Measurements from ENCODE around the gene SYT14.
"Not testable (repeated sequence)": the region's sequence is repeated elsewhere in the genome, so short reads cannot be mapped to it uniquely, and the experiment has no call there.

SYT14 gene

DNA sequence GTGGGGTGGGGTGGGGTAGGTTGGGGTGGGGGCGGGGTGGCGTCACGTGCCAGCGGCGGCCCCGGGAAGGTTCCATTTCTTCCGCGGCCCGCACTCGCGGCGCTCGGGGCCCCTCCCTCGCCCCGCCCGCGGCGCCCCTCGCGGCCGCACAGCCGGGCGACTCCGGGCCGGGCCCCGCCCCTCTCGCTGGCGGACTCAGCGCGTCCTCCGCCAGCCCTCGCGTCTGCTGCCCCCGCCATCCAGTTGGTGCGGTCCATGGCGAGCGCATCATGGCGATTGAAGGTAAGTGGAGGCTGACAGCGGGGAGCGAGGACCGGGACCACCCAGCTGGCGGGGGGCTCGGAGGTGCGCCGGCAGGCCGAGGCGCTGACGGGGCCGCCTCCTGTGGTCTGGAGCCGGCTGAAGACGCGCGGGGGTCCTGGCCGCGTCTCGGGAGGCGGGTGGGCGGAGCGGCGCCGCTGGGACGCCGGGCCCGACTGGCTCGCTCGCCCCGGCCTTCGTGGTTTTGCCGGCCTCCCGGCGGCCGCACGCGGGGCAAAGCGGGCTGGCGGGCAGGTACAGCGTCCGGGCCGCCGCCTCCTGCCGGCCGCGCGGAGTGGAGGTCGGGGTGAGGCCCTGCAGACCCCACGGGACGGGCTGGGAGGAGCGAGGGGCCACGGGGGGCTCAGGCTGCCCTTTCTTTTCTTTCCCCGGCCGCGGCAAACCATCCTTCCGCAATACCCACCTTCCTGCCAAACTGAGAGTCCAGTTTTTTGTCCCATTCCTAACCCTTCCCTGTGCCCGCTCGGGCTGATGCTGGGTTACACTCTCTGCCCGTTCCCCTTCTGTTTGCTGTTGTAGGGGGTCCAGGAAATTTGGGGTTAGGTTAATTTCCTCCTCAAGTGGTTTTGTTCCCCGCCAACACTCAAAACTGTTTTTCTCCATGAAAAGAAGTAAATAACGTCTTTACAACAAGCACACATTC lies at the start of gene SYT14:
Gene SYT14 (plus strand): TSS at position 222 of the 964 bp plus-strand sequence. CDS start 48 bp downstream, at position 270.
- peak; percentile 55 for DNase-seq

DNA sequence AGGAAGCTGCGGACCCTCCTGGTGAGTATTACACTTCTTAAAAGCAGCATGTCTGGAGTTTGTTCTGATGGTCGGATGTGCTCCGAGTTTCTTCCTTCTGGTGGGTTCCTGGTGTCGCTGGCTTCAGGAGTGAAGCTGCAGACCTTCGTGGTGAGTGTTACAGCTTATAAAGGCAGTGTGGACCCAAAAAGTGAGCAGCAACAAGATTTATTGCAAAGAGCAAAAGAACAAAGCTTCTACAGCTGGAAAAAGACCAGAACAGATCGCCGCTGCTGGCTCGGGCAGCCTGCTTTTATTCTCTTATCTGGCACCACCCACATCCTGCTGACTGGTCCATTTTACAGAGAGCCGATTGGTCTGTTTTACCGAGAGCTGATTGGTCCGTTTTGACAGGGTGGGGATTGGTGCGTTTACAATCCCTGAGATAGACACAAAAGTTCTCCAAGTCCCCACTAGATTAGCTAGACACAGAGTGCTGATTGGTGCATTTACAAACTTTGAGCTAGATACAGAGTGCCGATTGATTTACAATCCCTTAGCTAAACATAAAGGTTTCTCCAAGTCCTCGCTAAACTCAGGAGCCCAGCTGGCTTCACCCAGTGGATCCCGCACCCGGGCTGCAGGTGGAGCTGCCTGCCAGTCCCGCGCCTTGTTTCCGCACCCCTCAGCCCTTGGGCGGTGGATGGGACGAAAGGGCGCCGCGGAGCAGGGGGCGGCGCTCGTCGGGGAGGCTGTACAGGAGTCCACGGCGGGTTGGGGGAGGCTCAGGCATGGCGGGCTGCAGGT lies 49.5 kb upstream of the SYT14 start:
- DNase-seq: not testable (repeated sequence)

DNA sequence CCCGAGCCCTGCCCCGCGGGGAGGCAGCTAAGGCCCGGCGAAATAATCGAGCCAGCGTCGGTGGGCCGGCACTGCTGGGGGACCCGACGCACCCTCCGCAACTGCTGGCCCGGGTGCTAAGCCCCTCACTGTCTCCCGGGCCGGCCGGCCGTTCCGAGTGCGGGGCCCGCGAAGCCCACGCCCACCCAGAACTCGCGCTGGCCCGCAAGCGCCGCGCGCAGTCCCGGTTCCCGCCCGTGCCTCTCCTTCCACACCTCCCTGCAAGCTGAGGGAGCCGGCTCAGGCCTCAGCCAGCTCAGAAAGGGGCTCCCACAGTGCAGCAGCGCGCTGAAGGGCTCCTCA lies 49.0 kb upstream of the SYT14 start:
- DNase-seq: no peak

DNA sequence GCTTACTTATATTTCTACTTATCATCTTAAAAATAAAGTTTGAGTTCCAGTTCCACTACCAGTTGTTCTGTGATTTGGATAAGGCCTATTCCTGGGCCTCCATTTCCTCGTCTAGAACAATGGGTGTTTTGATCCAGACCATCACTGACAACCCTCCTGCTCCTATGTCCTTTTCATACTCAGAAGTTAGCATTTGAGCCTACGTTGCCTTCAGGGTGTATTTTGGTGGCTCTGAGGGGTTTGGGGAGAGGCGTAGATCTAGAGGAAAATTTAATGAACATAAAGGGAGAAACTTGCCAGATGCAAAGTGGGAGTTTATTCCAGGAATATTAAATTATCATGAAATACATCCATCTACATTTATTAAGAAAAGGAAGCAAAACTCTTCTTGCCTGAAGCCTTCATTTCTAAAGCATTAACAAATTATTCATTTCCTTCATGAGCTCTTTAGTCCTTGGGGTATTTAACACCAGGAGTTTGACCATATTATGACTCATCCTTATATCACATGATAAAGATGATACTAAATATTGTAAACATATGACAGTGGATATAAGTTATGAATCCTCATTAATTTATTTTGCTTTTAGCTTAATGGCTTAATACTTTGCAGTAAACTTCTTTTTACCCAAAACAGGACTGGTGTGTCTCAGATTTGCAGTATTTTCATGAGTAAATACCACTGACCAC lies 47.2 kb upstream of the SYT14 start:
- no peak for DNase-seq

DNA sequence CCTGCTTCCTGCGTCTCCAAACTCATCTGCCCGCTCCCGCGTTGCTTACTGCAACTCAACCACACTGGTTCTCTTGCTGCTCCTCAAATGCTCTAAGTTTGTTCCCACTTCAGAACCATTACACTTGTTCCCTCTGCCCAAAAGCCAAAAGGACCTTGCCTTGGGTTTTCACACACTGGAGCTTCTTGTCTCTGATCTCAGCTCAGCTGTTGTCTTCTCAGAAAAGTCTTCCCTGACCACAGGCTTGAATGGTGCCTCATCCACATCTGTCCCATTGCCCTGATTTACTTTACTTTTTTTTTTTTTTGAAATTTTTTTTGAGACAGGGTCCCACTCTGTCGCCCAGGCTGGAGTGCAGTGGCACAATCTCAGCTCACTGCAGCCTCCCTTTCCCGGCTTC lies 44.3 kb upstream of the SYT14 start:
- DNase-seq: no peak

- no peak for DNase-seq
Observed at GRCh38 chr1:209895709-209896108, 42.3 kb upstream of the SYT14 start.

DNA sequence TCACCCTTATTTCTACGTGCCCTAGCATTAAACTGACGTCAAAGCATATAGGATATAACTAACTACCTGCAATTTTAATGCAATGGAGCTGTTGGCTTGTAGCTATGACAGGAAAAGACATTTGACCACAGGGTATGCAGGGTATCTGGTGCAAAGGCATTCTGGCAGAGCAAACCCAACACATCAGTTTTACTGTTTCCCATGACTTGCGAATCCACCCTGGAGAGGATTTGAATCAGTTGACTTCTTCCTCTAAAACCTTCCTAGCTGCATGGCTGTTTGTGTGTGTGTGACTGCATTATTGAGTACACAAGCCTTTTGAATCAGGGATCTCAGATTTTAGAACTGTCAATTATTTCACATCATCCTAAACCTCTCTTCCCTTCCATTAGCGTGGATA lies 41.7 kb upstream of the SYT14 start:
- no peak for DNase-seq

DNA sequence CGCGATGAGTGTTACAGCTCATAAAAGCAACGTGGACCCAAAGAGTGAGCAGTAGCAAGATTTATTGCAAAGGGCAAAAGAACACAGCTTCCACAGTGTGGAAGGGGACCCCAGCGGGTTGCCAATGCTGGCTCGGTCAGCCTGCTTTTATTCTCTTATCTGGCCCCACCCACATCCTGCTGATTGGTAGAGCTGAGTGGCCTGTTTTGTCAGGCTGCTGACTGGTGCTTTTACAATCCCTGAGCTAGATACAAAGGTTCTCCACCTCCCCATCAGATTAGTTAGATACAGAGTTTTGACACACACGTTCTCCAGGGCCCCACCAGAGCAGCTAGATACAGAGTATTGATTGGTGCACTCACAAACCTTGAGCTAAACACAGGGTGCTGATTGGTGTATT lies 39.7 kb upstream of the SYT14 start:
- DNase-seq: not testable (repeated sequence)

GRCh38 chr1:209898851-209899250 lies 39.2 kb upstream of the SYT14 start:
- DNase-seq: not testable (repeated sequence)

DNA sequence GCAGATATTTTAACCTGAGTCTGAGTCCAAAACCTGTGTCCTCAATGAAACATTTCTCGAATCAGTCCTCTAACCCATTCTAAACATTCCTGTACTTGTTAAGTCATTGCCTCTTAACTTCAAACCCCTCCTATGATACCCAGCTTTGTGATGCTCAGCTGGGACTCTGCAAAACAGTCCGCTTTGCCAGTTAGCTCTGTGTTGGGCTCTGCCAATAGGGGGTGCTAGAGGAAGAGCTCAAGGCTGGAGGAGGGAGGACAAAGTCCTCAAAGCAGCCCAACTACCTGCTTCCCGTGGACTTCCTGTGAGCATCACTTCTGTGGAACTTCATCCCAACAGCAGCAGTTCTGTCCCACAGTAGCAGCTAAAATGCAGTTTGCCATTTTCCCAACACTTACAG lies 38.1 kb upstream of the SYT14 start:
- no peak for DNase-seq

DNA sequence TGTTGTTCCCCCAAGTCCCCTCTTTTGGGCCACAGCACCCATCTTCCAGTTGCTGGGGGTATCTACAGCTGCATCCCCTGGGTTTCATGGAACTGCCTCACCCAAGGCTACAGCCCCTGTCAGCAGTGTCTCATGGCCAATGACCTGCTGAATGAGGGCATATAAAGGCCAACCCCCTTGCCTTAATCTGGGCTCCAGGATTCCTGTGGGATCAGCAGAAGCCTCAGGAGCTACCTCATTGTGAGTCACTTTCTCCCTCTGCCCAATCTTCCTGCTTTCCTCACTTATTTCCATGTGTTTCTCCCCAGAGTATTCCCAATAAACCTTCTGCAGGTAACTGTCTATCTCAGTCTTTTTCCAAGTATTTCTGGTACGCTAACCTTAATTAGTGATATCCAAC lies 37.3 kb upstream of the SYT14 start:
- no peak for DNase-seq

GRCh38 chr1:209901211-209901610 lies 36.8 kb upstream of the SYT14 start:
- no peak for DNase-seq

GRCh38 chr1:209904774-209905173 lies 33.2 kb upstream of the SYT14 start:
- DNase-seq: not testable (repeated sequence)

GRCh38 chr1:209911746-209912145 lies 26.3 kb upstream of the SYT14 start:
- no peak for DNase-seq

GRCh38 chr1:209912306-209912705 lies 25.7 kb upstream of the SYT14 start:
- DNase-seq: no peak

DNA sequence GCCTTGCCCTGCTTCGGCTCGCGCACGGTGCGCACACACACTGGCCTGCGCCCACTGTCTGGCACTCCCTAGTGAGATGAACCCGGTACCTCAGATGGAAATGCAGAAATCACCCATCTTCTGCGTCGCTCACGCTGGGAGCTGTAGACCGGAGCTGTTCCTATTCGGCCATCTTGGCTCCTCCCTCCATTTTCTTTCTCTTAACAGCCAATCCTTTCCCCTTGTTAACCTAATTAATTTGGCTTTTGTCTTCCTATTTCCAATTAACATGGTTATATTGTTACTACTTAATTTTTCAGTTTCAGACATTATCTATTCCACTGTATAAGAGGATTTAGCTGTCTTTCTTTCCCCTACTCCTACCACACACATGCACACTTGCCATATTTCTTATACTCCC lies 18.4 kb upstream of the SYT14 start:
- DNase-seq: not testable (repeated sequence)

DNA sequence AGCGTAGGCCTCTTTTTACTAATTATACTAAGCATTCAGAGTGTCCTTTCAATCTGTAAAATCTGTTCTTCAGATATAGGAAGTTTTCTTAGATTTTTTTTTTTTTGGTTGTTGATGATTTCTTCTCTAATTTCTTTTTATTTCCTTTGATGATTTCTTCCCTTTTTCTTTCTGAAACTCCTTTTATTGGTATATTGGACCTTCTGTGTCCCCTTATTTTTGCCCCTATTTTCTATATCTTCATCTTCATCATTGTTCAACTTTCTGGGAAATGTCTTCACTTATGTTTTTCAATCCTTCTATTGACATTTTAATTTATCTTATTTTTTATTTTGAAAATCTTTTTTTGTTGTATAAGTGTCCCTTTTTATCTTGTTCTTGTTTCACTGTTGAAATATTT lies 17.2 kb upstream of the SYT14 start:
- DNase-seq: no peak

- no peak for DNase-seq
Observed at GRCh38 chr1:209924390-209924789, 13.6 kb upstream of the SYT14 start.

- no peak for DNase-seq
Observed at GRCh38 chr1:209926045-209926444, 12.0 kb upstream of the SYT14 start.

- no peak for DNase-seq
Observed at GRCh38 chr1:209927466-209927865, 10.6 kb upstream of the SYT14 start.

DNA sequence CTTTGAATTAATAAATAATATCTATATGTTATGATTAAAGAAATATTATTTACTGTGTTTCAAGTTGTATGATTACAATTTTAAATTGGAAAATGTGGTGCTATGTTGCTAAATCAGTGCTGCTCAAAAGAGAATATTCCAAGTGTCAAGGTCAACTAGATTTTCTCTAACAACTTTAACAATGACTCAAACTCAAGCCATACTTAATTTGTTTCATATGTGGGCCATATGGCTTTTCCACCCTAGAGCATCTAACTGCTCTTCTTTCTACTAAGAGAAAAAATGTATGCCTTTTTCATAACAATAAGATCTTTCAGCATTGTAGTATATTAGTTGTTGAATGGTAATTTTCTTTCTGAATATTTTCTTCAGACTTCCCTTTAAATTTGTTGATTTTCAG lies 8.3 kb upstream of the SYT14 start:
- no peak for DNase-seq

- no peak for DNase-seq
Observed at GRCh38 chr1:209931141-209931540, 6.9 kb upstream of the SYT14 start.

DNA sequence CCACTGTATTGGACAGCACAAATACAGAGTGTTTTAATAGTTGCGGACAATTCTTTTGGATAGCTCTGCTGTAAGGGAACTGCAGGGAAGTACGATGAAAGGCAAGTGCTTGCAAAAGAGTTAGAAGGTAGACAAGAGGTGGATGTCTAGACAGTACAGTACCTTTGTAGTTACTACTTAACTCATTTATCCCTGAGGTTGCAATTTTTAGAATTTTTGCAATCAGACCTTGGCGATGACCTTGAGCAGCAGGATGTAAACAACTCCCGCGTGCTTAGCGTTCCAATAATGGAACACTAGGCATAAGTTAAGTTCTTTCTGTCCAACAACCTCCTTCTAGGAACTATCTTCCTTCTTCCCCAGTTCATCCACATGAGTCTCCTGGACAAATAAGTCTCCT lies 1.9 kb upstream of the SYT14 start:
- no peak for DNase-seq
